GM20000 (cell line): Measurements from ENCODE around the gene GSDME.
A peak's percentile ranks its signal among the peaks of the same experiment; 100 is the strongest.

ENCODE experiments used
- DNase-seq: peaks from one replicate; pipeline ENCODE4 v3.0.0; 2012; ENCODE audit warnings: low spot score
- TF ChIP-seq, protein P1 (sequence below): IDR thresholded peaks from 2 replicates; pipeline ENCODE4 v1.5.1; 2012; ENCODE audit warnings: mild to moderate bottlenecking, control low read depth; ENCODE audit errors: extremely low read depth, missing control alignments

GSDME gene

DNA sequence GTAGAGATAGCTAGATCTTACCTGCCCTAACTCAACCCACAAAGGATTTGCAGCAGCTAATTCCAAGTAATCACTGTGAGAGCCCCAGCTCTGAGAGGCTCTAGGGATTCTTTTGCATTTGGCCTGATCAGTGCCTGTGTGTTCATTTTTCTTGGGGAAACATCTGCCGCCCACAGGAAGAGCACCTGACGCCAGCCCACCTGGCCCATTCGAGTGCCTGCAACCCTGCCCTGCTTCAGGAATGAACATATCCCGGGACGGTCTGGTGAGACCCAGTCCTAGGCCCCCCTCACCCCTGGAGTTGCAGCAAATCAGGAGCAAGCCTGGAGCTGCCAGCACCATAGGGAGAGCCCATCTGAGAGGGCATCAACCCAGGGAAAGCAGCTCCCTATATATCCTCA lies 38.8 kb downstream of the GSDME start:
- no peak for DNase-seq
- TF ChIP-seq, protein P1, sequence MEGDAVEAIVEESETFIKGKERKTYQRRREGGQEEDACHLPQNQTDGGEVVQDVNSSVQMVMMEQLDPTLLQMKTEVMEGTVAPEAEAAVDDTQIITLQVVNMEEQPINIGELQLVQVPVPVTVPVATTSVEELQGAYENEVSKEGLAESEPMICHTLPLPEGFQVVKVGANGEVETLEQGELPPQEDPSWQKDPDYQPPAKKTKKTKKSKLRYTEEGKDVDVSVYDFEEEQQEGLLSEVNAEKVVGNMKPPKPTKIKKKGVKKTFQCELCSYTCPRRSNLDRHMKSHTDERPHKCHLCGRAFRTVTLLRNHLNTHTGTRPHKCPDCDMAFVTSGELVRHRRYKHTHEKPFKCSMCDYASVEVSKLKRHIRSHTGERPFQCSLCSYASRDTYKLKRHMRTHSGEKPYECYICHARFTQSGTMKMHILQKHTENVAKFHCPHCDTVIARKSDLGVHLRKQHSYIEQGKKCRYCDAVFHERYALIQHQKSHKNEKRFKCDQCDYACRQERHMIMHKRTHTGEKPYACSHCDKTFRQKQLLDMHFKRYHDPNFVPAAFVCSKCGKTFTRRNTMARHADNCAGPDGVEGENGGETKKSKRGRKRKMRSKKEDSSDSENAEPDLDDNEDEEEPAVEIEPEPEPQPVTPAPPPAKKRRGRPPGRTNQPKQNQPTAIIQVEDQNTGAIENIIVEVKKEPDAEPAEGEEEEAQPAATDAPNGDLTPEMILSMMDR: no peak

DNA sequence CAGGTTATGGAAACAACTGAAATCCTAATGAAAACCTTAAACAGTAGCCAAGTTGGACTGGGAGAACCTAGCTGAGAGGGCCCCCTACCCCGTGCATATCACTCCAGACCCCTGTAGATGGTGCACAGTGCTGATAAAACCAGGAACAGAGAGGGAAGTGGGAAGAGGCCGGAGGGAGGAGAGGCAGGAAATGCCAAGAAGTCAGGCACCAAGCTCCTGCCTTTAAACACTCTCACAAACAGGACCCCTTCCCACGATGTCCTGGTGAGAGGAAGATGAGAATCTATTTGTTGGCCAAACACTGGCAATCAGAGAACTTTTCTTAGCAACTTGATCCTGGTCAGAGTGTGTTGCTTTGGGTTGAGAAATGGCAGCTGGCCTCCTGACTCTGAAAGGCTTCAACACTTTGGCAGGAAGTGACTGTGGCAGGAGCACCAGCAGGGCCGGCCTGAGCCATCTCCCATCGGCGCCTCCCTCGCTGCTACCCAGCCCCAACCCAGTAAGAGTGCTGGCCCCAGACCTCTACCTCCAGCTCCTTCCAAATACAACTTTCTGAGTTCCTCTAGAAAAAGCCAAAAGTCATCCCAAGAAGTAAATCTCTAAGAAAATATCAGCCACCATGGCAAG lies 39.5 kb downstream of the GSDME start:
- DNase-seq: no peak
- TF ChIP-seq, protein P1: no peak

DNA sequence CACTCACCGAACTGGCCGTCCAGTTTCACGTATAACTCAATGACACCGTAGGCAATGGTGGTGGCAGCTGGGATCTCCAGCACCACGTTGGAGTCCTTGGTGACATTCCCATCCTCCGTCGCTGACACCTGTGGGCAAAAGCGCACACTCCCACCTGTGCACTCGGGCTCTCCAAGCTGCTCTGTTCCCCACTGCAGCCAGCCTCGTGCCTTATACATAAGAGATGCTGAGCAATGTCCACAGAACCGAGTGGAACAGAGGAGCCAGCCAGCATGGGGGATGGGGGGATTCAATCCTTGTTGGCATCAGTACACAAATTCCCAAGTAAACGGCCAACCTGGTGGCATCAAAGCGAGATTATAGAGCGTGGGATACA lies 40.0 kb downstream of the GSDME start:
- DNase-seq: no peak
- TF ChIP-seq, protein P1: no peak

DNA sequence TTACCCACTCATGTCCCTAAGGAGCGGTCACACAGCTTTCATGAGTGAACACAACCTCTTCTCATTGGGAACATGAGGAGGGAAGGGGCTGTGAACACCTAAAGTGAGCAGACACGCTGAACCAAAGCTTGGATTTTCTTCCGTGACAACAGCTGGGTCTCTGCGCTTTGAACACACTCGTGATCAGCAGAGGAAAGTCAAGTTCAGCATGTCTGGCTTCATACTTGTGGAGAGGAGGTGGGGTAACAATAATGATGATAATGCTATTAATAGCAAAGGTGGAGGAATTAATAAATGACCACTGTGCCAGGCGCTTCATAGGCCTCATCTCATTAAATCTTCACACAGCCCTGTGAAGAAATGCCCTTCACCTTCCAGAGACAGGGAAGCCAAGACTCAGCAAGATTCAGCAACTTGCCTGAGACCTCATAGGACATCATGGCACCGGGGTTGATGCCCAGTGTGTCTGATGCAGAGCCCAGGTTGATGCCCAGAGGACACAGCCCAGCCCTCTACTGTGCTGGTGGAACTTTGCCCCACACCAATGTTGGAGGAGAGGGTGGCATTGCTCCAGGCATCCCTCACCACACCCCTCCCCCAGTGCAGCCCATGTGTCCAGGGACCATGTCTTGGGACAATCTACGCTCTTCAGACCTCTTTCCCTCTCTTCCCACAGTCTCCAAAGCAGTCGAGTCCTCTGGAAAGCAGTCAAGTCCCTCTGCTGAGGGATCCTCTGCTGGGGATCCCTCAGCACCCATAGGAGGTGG lies 40.6 kb downstream of the GSDME start:
- DNase-seq: no peak
- TF ChIP-seq, protein P1: no peak

DNA sequence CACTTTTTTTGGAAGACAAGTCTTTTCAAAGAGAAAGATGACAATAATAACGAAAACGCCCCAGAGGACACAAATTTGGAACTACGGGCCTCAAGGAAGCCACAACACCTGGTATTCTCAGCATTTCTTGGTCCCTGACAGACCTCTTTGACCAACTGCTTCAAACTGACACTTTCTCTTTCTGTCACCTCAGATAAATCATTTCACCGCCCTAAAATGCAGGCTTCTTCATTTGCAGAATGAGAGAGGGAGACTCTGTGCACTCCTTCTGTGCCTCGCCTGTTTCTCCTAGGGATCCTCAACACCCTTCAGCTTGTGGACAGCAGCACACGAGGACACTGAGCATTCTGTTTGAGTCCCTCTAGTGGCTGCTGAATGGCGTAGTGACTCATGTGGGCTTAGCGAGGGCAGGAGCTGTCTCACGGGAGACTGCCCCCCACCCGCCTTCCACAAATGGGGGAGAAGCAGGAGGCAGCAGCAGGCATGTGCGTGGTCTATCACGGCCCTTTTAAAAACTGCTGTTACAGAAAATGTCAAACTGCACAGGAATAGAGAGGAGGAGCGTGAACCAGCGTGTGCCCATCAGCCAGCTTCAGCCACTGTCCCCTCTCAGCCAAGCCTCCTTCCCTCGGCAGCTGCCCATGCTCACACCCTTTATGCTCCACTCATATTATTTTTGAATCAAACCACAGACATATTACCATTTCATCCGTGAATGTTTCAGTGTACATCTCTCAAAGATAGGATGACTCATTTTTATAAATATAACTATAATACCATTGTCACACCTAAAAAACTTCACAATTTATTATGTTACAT lies 41.4 kb downstream of the GSDME start:
- peak; percentile 71 for DNase-seq
- TF ChIP-seq, protein P1: peak; percentile 43

DNA sequence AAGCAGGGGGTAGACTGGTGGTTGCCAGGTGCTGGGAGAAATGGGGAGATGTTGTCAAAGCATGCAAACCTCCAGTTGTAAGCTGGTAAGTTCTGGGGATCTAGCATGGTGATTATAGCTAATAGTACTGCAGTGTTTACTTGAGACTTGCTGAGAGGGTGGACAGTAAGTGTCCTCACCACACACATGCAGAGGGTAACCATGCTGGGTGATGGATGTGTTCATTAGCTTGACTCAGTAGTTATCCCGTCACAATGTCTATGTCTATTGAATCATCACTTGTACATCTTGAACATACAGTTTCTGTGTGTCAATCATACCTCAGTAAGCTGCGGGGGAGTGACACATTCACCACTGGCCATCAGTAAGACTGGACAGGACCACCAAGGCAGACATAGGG lies 42.1 kb downstream of the GSDME start:
- TF ChIP-seq, protein P1: no peak
- DNase-seq: no peak

DNA sequence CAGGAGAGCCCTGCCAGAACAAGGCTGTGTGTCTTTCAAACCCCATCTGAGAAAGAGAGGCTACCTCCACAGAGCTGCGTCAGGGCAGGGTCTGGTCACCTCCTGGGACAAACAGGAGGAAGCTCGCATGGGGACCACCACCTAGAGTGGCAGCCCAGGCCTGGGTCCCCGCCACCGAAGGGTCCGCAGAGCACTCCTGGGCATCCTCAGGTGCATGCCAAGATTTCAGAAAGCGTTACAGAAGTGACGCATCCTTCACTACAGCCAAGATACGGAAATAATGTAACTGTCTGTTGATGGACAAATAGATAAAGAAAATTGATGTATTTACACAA lies 42.6 kb downstream of the GSDME start:
- TF ChIP-seq, protein P1: no peak
- no peak for DNase-seq
